Heart left ventricle (tissue), 16 donors: ENCODE data around the gene SCYL1. TPM values are rescaled to one million over a fixed set of nuclear protein-coding genes. Genes with fewer than 3 reads are reported as not detected.

ENCODE experiments used
- ATAC-seq, 4 donors: fragments of 200-7000 bp; cut with Tn5 transposase; one replicate each; pipeline ENCODE4 v1.9.1; 2020 to 2022; ENCODE audit warnings: moderate library complexity in 4 of 4, mild to moderate bottlenecking in 3 of 4, moderate number of reproducible peaks in 1 of 4
- DNase-seq, 5 donors: peaks; one replicate each; pipeline ENCODE4 v3.0.0-alpha.2; 2020
- H3K27ac ChIP-seq, 12 donors: fragments of 200-600 bp; sonication (generic) in 4 of 12; one replicate each; pipeline versions ENCODE4 v1.5.0 to v1.8.0; 2016 to 2022; ENCODE audit warnings: mild to moderate bottlenecking in 2 of 12
- H3K27me3 ChIP-seq, 9 donors: fragments of 200-600 bp; sonication (generic) in 2 of 9; one replicate each; pipeline versions ENCODE4 v1.5.1 to v1.8.0; 2016 to 2022; ENCODE audit warnings: mild to moderate bottlenecking in 3 of 9
- H3K36me3 ChIP-seq, 9 donors: fragments of 200-600 bp; sonication (generic) in 2 of 9; one replicate each; pipeline versions ENCODE4 v1.5.0 to v1.8.0; 2018 to 2022; ENCODE audit warnings: mild to moderate bottlenecking in 2 of 9
- H3K4me1 ChIP-seq, 12 donors: fragments of 200-600 bp; sonication (generic) in 4 of 12; one replicate each; pipeline versions ENCODE4 v1.5.0 to v1.8.0; 2016 to 2022; ENCODE audit warnings: mild to moderate bottlenecking in 3 of 12
- H3K4me3 ChIP-seq, 12 donors: fragments of 200-600 bp; sonication (generic) in 4 of 12; one replicate each; pipeline versions ENCODE4 v1.5.0 to v1.8.0; 2017 to 2022; ENCODE audit warnings: mild to moderate bottlenecking in 9 of 12, moderate library complexity in 4 of 12
- H3K9me3 ChIP-seq, 12 donors: fragments of 200-600 bp; sonication (generic) in 4 of 12; one replicate each; pipeline versions ENCODE4 v1.5.0 to v1.8.0; 2016 to 2022; ENCODE audit warnings: mild to moderate bottlenecking in 1 of 12
- CTCF ChIP-seq, 12 donors: fragments of 200-600 bp; sonication (generic) in 4 of 12; IDR thresholded peaks; one replicate each; pipeline versions ENCODE4 v1.5.0 to v1.8.0; 2018 to 2022; ENCODE audit warnings: antibody characterized with exemption in 12 of 12, mild to moderate bottlenecking in 5 of 12
- POLR2A ChIP-seq, 2 donors: fragments of 450-650 bp; IDR thresholded peaks; one replicate each; pipeline ENCODE4 v1.6.1; 2017; ENCODE audit warnings: antibody characterized with exemption in 2 of 2, mild to moderate bottlenecking in 2 of 2, moderate library complexity in 2 of 2
- WGBS, 4 donors: extraction: QIAGEN DNeasy Blood & Tissue Kit in 2 of 4; methylation state at CpG; one replicate each; pipeline versions ENCODE4 v1.1.5 to v1.1.7; 2013 to 2018; 5-methylcytosine and 5-hydroxymethylcytosine counted together
- intact Hi-C, 10 donors: fragments of 100-400 bp; cut with DNase I; formaldehyde crosslinking; loops; one replicate each; pipeline versions ENCODE4 v1.11.1 to v1.14.2; 2022
- polyA plus RNA-seq, 2 donors: library from polyadenylated mRNA; stranded (reverse); fragments of 200-250 nt; gene quantifications; one replicate each; pipeline ENCODE4 v1.2.3, GENCODE V29; 2013
- total RNA-seq, 9 donors: library from RNA; depleted of rRNA in 2 of 9; stranded (reverse); fragments of >200 nt in 2 of 9; fragmentation: NEBNext Ultra II Directional in 3 of 9; extraction: Animal tissue kit (Norgen Biotek cat#: 25700) in 3 of 9; gene quantifications; one replicate each; pipeline versions ENCODE4 v1.1.0 to v1.2.4, GENCODE V29; 2016 to 2023
- donor health status: ischemic (EF 13 %, LVEDD 7.1; RV severe dilation, severe dysfunction).
- donor health status: healthy with polysubstance abuse.
- donor health status: DM: no; HTN: yes; CAD: no.
- donor health status: DM: no; HTN: no; CAD: no.
- donor health status: ischemic (EF 25% LVEDD 6.9; RV normal size, moderate dysfunction).
- donor health status: ischemic (EF 25% LVEDD 5.7; RV mildly dilated, moderate dysfunction).
- donor health status: healthy.
- donor health status: DM: yes; HTN: yes; CAD: no.
- donor health status: ischemic (EF 35%, LVEDD 5.7; RV mildly dilated, moderate dysfunction).
- donor health status: nonischemic (EF 11% LVEDD 7.7; RV severe dilation, severe dysfunction).
- donor health status: DM: yes; HTN: yes; CAD: no.
- donor health status: PGD.
- donor health status: ischemic (EF 29% LVEDD 5.4; RV normal size, mild dysfunction).
- donor health status: nonischemic (EF 23%, LVEDD 6.1; RV moderate dilation, normal function).

Gene SCYL1
- total and polyA plus RNA-seq, 11 donors: 51.6 to 135 (median 64.2) TPM

GRCh38 chr11:65547446-65548125, 22.7 kb downstream of the SCYL1 start:
- ATAC-seq (no peak), DNase-seq (no peak)
- no peak overlapping the region for H3K4me3 ChIP-seq
- TF ChIP-seq POLR2A (IDR thresholded peaks at IDR 0.05) (no peak), CTCF (IDR thresholded peaks at IDR 0.05) (no peak)
- peaks cover 0 to 89% (median 67%) of the 10 kb centered on the region in 9 donors for H3K36me3 ChIP-seq
- no peaks in the 10 kb centered on the region for H3K27me3 ChIP-seq
- peak overlapping the region in 1 of 12 donors; percentile 55 for H3K27ac ChIP-seq
- intact Hi-C loops: loop anchor here in 2 of 10 donors (10.0 kb wide), 2 partner anchors 47 to 447 kb away; partner anchors contain the start of gene KCNK7 (in 1 of the 2)
- 84 to 88% (median 86%) methylated on average over 49 to 52 of the region's 52 CpGs for WGBS, 4 donors
- peaks cover 0 to 27% (median 1%) of the 10 kb centered on the region in 12 donors for H3K4me1 ChIP-seq
- H3K9me3 ChIP-seq: no peaks in the 10 kb centered on the region

DNA sequence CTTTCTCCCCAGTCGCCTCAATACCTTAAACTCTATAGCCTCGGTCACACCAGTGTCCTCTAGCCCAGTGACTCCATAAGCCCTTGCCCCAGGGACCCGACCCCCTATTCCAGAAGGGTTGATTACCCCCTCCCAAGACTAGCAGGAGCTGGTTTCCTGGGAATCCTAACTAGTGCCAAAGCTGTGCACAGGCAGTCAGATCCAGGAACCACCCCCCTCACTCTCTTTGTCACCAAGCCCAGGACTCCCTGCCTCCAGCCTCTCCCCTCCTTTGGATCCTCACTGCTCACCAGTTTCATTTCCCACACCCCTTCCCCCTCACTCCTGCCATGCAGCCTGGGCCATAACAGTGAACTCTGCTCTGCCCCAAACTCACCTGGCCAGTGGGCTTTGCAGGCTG, 23.5 kb downstream of the SCYL1 start:
- WGBS, 4 donors: 91 to 95% (median 94%) methylated on average over 3 of the region's 3 CpGs
- Histone ChIP-seq H3K27me3 (no peaks in the 10 kb centered on the region), H3K4me3 (no peak overlapping the region), H3K36me3 (peaks cover 0 to 87% (median 66%) of the 10 kb centered on the region in 9 donors), H3K4me1 (peaks cover 0 to 35% (median 2%) of the 10 kb centered on the region in 12 donors), H3K9me3 (no peaks in the 10 kb centered on the region), H3K27ac (no peak overlapping the region)
- TF ChIP-seq POLR2A (IDR thresholded peaks at IDR 0.05): no peak
- TF ChIP-seq CTCF (IDR thresholded peaks at IDR 0.05): no peak
- no peak for DNase-seq
- intact Hi-C loops: loop anchor here in 2 of 10 donors (10.0 kb wide), 2 partner anchors 46 to 446 kb away; partner anchors contain the start of gene KCNK7 (in 1 of the 2)
- ATAC-seq: no peak

DNA sequence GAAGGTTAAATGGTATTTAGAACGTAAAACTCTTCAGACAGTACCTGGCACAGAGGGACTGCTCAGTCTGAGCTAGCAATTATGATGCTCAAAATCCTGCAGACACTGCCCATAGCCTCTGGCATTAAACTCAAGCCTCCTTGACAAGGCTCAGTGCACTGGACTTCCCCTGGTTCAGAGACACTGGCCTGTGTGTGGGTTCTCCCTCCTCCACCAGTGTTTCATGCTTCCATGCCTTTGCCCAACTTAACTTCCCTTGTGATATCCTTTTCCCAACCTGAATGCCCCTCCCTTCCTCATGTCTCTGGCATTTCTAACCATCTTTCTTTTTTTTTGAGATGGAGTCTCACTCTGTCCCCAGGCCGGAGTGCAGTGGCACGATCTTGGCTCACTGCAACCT, 24.2 kb downstream of the SCYL1 start:
- peaks cover 0 to 40% (median 2%) of the 10 kb centered on the region in 12 donors for H3K4me1 ChIP-seq
- 91 to 96% (median 92%) methylated on average over 3 of the region's 3 CpGs for WGBS, 4 donors
- TF ChIP-seq CTCF (IDR thresholded peaks at IDR 0.05) (no peak), POLR2A (IDR thresholded peaks at IDR 0.05) (no peak)
- no peak for ATAC-seq
- peaks cover 0 to 87% (median 66%) of the 10 kb centered on the region in 9 donors for H3K36me3 ChIP-seq
- no peak overlapping the region for H3K4me3 ChIP-seq
- no peak for DNase-seq
- H3K9me3 ChIP-seq: no peaks in the 10 kb centered on the region
- no peak overlapping the region for H3K27ac ChIP-seq
- no peaks in the 10 kb centered on the region for H3K27me3 ChIP-seq
- intact Hi-C loops: loop anchor here in 2 of 10 donors (10.0 kb wide), 2 partner anchors 46 to 446 kb away; partner anchors contain the start of gene KCNK7 (in 1 of the 2)

GRCh38 chr11:65551572-65552387, 26.9 kb downstream of the SCYL1 start:
- intact Hi-C loops: no loop called here
- WGBS, 4 donors: 63 to 74% (median 69%) methylated on average over 14 to 17 of the region's 17 CpGs
- Histone ChIP-seq H3K36me3 (peaks cover 0 to 67% (median 51%) of the 10 kb centered on the region in 9 donors), H3K9me3 (no peaks in the 10 kb centered on the region), H3K4me1 (peaks cover 0 to 58% (median 28%) of the 10 kb centered on the region in 12 donors), H3K27ac (no peak overlapping the region), H3K27me3 (no peaks in the 10 kb centered on the region), H3K4me3 (no peak overlapping the region)
- TF ChIP-seq POLR2A (IDR thresholded peaks at IDR 0.05) (no peak), CTCF (IDR thresholded peaks at IDR 0.05) (peak in 9 of 12 donors; percentile 27 to 56 (median 42))
- DNase-seq (peak in 3 of 5 donors; percentile 49 to 67 (median 63)), ATAC-seq (peak in 3 of 4 donors; percentile 35 to 42 (median 38))
